Stimulated activated CD8-positive, alpha-beta memory T cell treated with anti-CD3 and anti-CD28 coated beads, Interleukin-12 subunit alpha, Interleukin-12 subunit beta, amount 100 ng/mL, for 1 hour (primary cell): ENCODE measurements around the gene EML3.
"Not testable (repeated sequence)": the region's sequence is repeated elsewhere in the genome, so short reads cannot be mapped to it uniquely, and the experiment has no call there.

ENCODE experiments used
- DNase-seq: peaks from one replicate; pipeline ENCODE4 v3.0.0-alpha.2; 2020; ENCODE audit warnings: low read depth

The EML3 gene, protein sequence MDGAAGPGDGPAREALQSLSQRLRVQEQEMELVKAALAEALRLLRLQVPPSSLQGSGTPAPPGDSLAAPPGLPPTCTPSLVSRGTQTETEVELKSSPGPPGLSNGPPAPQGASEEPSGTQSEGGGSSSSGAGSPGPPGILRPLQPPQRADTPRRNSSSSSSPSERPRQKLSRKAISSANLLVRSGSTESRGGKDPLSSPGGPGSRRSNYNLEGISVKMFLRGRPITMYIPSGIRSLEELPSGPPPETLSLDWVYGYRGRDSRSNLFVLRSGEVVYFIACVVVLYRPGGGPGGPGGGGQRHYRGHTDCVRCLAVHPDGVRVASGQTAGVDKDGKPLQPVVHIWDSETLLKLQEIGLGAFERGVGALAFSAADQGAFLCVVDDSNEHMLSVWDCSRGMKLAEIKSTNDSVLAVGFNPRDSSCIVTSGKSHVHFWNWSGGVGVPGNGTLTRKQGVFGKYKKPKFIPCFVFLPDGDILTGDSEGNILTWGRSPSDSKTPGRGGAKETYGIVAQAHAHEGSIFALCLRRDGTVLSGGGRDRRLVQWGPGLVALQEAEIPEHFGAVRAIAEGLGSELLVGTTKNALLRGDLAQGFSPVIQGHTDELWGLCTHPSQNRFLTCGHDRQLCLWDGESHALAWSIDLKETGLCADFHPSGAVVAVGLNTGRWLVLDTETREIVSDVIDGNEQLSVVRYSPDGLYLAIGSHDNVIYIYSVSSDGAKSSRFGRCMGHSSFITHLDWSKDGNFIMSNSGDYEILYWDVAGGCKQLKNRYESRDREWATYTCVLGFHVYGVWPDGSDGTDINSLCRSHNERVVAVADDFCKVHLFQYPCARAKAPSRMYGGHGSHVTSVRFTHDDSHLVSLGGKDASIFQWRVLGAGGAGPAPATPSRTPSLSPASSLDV

GRCh38 chr11:62612366-62613290 is at the start of gene EML3, which contains the start of gene ROM1:
Gene EML3 (minus strand): TSS chr11:62612775. CDS start chr11:62612457, 318 bp downstream.
Gene ROM1 (plus strand): TSS chr11:62613257. CDS start chr11:62613282, 25 bp downstream.
- DNase-seq = peak; percentile 76

DNA sequence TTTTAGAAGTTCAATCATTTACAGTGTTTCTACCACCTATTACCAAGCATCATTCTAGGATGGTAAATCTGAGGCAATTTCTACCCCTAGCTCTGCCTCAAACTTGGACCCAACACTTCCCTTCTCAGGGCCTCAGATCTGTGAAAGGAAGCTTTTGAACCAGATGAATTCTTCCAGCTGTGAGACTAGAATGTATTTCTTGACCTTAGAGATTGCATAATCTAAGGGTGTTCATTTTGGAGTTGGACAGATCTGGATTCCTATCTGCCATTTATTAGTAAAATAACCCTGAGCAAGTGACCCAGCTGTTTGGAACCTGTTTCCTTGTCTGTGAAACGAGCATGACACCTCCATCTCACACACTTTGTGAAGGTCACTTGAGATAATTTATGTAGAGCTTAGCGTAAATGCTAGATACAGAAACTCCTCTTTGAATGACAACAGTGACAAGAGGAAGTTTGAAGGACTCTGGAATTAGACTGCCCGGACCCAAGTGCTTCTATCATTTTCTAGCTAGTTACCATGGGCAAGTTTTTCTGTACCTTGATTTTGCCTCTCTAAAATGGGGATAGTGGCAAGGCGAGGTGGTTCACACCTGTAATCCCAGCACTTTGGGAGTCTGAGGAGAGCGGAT is 44.3 kb upstream of the EML3 start:
- no peak for DNase-seq

- DNase-seq = no peak
Observed at GRCh38 chr11:62654297-62654696, 41.7 kb upstream of the EML3 start.

- no peak for DNase-seq
Observed at GRCh38 chr11:62652161-62653006, 39.8 kb upstream of the EML3 start.

GRCh38 chr11:62650283-62650682 is 37.7 kb upstream of the EML3 start:
- not testable (repeated sequence) for DNase-seq

DNA sequence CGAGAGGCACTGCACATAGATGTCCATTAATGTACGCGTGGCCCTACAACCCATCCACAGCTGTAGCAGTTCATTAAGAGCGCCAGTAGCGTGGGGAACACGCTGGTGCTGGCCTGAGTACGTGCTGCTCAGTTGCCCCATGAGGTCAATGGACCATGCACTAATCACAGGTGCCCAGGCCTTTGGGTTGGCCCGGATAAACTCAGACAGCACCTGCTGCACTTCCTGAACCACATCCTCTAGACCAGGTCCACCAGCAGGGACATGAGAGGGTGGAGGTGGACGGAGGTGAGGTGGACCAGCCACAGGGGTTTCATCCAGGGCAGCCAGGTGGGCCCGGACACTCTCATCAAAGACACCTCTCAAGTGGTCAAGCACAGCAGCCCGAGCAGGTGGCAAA is 36.9 kb upstream of the EML3 start:
- no peak for DNase-seq

DNA sequence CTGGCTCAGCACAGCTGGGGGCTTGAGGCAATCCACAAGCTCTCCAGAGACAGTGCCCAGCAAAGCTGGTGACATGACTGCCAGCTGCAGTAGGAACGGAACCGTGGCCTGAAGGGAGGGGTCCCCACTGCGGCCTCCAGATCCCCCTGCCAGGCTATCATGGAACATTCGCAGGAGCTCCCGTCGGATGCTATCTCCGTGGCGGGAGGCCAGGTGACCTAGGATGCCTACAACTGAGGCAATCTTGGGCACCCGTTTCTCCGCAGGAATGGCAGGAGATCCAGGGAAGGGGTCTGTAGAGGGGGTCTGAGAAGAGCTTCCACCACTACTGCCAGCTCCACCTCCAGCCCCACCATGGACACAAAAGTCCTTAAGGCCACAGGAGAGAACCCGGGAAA is 36.4 kb upstream of the EML3 start:
- DNase-seq = no peak

DNA sequence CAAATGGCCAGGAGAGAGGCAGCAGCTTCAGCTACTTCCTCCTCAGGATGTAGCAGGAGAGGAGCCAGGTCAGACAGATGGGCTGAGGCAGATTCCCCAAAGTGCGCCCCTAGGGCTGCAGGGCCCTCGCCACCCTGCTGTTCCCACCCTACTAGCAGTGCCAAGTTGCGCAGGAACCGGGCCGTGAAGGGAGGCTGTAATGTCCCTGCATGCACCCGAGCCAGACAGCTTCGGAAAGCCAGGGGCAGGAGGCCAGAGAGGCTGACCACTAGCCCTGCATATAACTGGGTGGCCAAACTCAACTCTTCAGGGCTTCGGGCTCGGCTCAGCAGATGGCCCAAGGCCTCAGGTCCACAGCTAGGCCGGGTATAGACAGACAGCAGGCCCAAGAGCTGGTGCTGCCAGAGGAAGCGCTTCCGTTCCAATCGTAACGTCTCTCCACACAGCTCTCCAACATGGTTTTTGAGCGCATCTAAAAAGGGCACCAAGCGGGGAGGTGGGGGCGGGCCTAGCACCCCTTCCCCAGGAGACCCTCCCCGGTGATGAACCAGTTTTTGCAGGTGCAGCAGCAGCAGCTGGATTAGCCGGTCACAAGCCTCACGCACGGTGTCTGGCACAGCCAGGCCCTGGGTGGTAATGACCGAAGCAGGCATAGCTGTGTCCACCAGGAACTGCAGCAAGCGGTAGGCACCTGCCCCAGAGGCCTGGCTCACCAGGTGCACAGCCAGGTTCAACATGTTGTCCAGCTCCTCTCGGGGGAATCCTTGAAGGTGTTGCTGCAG is 35.8 kb upstream of the EML3 start:
- DNase-seq = no peak

DNA sequence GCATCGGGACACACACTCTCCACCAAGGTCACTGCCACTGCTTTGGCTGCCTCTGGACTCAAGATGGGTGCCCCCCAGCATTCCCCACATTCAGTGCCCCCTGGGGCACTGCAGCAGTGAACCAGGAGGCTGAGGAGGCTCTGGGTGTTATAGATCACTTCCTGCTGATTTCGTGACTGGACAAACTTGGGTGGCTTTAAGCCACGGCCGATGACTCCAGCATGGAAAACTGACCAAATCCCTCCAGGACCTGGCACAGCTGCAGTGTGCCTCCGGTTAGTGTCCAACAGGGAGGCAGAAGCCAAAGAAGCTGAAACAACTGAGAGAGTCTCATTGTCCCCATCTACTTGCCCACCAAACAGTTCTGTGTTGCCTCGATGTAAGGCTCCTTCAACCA is 35.0 kb upstream of the EML3 start:
- no peak for DNase-seq

DNA sequence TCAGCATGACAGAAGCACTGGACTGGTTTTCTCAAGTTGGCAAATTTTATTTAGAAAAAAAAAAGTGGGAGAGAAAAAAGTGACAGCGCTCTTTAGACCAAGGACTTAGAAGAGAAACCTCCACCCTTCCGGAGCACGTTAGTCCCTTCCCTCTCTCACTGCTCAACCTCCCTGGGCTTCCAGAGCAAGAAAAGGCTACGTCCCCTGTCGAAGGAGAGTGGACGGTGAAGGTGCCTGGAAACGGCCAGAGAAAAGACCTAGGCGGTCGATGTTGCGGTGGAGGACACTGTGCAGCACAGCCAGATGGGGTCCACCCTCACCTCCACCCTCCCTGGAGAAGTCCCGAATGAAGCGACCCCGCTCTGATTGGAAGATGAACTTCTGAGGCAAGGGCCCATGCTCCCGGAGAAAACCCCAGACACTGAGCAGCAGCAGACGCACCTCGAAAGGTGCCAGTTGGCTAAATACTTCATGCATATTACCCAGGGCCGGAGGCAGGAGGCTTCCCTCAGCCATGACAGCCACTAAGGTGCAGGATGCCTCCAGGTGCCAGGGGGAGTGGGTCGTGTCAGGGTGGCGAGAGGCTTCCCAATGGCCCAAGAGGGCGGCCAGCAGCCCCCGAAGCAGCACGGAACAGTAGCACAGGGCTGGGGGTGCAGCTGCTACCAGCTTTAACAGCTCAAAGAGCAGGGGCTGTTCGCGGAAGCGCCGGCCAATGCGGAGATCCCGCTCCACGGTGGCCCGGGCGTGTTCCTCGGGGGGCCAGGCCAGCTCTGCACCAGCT is 34.4 kb upstream of the EML3 start:
- DNase-seq = no peak

DNA sequence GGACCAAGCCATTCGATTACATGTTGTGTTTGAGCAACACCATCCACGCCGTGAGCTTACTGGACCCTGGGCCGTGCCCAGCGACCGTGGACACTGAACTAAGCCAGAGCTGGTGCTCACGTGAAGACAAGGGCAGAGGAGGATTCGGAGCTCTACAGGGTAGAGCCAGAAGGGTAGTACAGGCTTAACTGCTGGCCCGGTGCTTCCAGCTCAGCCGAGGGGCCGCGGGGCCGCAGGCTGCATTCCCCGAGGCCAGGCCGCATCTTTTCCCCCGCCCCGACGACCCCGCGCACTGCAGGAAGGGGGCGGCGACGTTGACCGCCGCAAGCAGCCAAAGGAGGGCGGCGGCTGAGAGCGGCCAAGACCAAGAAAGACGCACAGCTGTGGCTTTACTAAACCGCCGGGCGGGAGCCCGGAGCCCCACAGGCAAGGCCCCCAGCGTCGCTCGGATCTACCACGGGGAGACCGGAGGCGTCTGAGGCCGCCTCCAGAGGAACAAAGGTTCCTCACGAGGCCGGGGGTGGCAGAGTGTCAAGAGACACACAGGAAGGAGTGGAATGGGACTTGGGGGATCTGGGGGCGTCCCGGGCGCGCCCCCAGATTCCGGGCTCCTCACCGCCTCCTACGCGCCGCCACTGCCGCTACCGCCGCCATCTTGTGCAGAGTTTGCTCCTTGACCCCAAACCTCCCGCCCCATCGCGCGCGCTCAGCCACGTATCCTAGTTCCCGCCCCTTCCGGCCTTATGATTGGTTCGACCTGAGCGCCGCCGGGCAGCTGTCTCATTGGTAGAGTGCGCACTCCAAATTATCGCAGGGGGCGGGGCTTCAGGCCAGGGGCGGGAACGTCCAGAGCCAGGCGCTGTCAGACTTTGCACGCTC is 33.6 kb upstream of the EML3 start, which contains the start of gene GANAB:
Gene GANAB (minus strand): TSS at position 668 of the 879 bp plus-strand sequence. CDS start 14 bp downstream, at position 654.
- peak; percentile 99 for DNase-seq

DNA sequence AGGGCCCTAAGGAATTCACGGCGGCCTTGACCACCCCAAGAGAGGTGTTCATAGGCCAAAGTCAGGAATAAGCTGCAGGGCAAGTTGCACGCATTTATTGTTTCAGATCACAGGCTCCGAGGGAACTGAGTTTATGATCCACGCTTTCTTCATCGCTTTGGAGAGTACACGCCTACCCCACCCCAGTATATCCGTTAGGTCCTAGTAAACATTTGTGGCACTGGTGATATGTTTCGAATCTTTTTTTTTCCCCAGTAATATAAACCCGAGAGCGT is 33.0 kb upstream of the EML3 start:
- no peak for DNase-seq

DNA sequence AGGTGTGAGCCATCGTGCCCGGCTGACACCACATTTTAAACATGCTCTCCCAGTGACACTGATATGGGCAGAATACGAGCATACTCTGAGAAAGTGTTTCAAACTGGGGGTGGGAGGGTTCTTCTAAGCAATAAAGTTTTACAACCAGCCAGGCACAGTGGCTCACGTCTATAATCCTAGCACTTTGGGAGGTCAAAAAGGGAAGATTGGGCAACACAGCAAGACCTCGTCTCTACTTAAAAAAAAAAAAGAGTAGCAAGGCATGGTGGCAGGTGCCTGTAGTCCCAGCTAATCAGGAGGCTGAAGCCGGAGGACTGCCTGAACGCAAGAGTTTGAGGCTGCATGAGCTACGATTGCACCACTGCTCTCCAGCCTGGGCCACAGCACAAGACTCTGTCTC is 31.6 kb upstream of the EML3 start:
- DNase-seq = no peak

- no peak for DNase-seq
Observed at GRCh38 chr11:62632492-62632891, 19.9 kb upstream of the EML3 start.

- DNase-seq = no peak
Observed at GRCh38 chr11:62627713-62628112, 15.1 kb upstream of the EML3 start.

GRCh38 chr11:62622476-62623089 is 10.0 kb upstream of the EML3 start:
- DNase-seq = no peak
